DND-41 (cell line): ENCODE measurements around the gene PRSS38.

Experiments
- CTCF ChIP-seq: IDR thresholded peaks from 2 replicates; pipeline ENCODE4 v1.5.1; 2012; ENCODE audit warnings: borderline replicate concordance, low read length, moderate library complexity, mild to moderate bottlenecking; ENCODE audit not compliant: poor library complexity, severe bottlenecking; ENCODE audit errors: extremely low read depth
- EZH2 ChIP-seq: IDR thresholded peaks from 3 replicates; pipeline ENCODE4 v1.6.1; 2012; ENCODE audit warnings: borderline replicate concordance, low read depth, mild to moderate bottlenecking, moderate library complexity, low read length, inconsistent platforms; ENCODE audit not compliant: severe bottlenecking

GRCh38 chr1:227870366-227870765, 54.9 kb downstream of the PRSS38 start:
- no peak for TF ChIP-seq CTCF
- TF ChIP-seq EZH2, result no peak
